Breast epithelium (tissue), 4 donors: ENCODE measurements around the gene KIAA0753. TPM values are rescaled to one million over a fixed set of nuclear protein-coding genes. Genes with fewer than 3 reads are reported as not detected.
A peak's percentile ranks its signal among the peaks of the same experiment; 100 is the strongest.

Source experiments
- DNase-seq, 2 donors: peaks; one replicate each; pipeline ENCODE4 v3.0.0-alpha.2; 2019; ENCODE audit warnings: low spot score in 2 of 2
- H3K27ac ChIP-seq, 2 donors: fragments of 200-600 bp; sonication (generic) in 1 of 2; one replicate each; pipeline ENCODE4 v1.5.1; 2016 to 2019; ENCODE audit warnings: mild to moderate bottlenecking in 1 of 2
- H3K27me3 ChIP-seq, 2 donors: fragments of 200-600 bp; sonication (generic) in 1 of 2; one replicate each; pipeline versions ENCODE4 v1.5.1 to v1.6.0; 2017 to 2019; ENCODE audit warnings: control low read depth in 1 of 2, mild to moderate bottlenecking in 1 of 2
- H3K36me3 ChIP-seq: fragments of 200-600 bp; one replicate; pipeline ENCODE4 v1.5.1; 2019
- H3K4me1 ChIP-seq, 2 donors: fragments of 200-600 bp; sonication (generic); one replicate each; pipeline ENCODE4 v1.5.1; 2016 to 2019; ENCODE audit warnings: control low read depth in 1 of 2
- H3K4me3 ChIP-seq, 3 donors: fragments of 200-600 bp; sonication (generic); 1 replicate in 2 of 3; 2 replicates in 1 of 3; pipeline ENCODE4 v1.5.1; 2016 to 2019; ENCODE audit warnings: mild to moderate bottlenecking in 3 of 3, moderate library complexity in 2 of 3
- H3K9me3 ChIP-seq, 2 donors: fragments of 200-600 bp; sonication (generic) in 1 of 2; one replicate each; pipeline ENCODE4 v1.5.1; 2016 to 2019; ENCODE audit warnings: control low read depth in 1 of 2
- POLR2A ChIP-seq: fragments of 450-650 bp; IDR thresholded peaks from one replicate; pipeline ENCODE4 v1.6.1; 2016; ENCODE audit warnings: antibody characterized with exemption, mild to moderate bottlenecking, moderate library complexity
- POLR2AphosphoS5 ChIP-seq, 3 donors: sonication (generic); formaldehyde crosslinking; IDR thresholded peaks; one replicate each; pipeline ENCODE4 v1.6.1; 2017; ENCODE audit warnings: antibody characterized with exemption in 3 of 3
- intact Hi-C: fragments of 100-400 bp; cut with DNase I; formaldehyde crosslinking; loops from one replicate; pipeline ENCODE4 v1.15.1; 2023; ENCODE audit warnings: low total_unique reads
- total RNA-seq, 3 donors: library from RNA; depleted of rRNA; stranded (reverse); fragments of >200 nt; gene quantifications; one replicate each; pipeline ENCODE4 v1.1.0, GENCODE V29; 2016
- TF ChIP-seq, protein P1 (sequence below), 3 donors: fragments of 450-650 bp; IDR thresholded peaks; one replicate each; pipeline ENCODE4 v1.5.1; 2016 to 2017; ENCODE audit warnings: antibody characterized with exemption in 3 of 3, mild to moderate bottlenecking in 3 of 3, moderate library complexity in 3 of 3

KIAA0753 gene
- total RNA-seq, 3 donors from 2014 or later: 10.1 to 26.5 (median 25.6) TPM

DNA sequence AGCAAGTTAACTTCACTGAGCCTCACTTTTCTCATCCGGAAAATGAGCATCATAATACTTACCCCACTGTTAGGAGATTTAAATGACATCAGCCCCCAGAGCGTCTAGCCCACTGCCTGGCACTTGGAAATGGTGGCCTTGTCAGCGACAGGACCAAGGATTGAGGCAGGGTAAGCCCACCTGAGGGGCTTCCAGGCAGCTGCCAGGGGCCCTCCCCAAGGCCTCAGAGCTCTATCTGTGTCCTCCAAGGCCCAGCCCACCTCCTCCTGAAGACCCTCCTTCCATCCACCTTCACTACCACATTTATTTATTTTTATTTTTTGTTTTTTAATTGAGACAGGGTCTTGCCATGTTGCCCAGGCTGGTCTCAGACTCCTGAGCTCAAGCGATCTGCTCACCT lies 97.9 kb downstream of the KIAA0753 start:
- TF ChIP-seq POLR2A (no peak), POLR2AphosphoS5 (IDR thresholded peaks at IDR 0.05) (no peak)
- TF ChIP-seq, protein P1, sequence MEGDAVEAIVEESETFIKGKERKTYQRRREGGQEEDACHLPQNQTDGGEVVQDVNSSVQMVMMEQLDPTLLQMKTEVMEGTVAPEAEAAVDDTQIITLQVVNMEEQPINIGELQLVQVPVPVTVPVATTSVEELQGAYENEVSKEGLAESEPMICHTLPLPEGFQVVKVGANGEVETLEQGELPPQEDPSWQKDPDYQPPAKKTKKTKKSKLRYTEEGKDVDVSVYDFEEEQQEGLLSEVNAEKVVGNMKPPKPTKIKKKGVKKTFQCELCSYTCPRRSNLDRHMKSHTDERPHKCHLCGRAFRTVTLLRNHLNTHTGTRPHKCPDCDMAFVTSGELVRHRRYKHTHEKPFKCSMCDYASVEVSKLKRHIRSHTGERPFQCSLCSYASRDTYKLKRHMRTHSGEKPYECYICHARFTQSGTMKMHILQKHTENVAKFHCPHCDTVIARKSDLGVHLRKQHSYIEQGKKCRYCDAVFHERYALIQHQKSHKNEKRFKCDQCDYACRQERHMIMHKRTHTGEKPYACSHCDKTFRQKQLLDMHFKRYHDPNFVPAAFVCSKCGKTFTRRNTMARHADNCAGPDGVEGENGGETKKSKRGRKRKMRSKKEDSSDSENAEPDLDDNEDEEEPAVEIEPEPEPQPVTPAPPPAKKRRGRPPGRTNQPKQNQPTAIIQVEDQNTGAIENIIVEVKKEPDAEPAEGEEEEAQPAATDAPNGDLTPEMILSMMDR (IDR thresholded peaks at IDR 0.05): no peak
- Histone ChIP-seq H3K27me3 (no peaks in the 10 kb centered on the region), H3K27ac (no peak overlapping the region), H3K4me3 (no peak overlapping the region), H3K9me3 (no peaks in the 10 kb centered on the region), H3K4me1 (no peaks in the 10 kb centered on the region), H3K36me3 (no peaks in the 10 kb centered on the region)
- DNase-seq: no peak
- intact Hi-C loops: no loop called here

DNA sequence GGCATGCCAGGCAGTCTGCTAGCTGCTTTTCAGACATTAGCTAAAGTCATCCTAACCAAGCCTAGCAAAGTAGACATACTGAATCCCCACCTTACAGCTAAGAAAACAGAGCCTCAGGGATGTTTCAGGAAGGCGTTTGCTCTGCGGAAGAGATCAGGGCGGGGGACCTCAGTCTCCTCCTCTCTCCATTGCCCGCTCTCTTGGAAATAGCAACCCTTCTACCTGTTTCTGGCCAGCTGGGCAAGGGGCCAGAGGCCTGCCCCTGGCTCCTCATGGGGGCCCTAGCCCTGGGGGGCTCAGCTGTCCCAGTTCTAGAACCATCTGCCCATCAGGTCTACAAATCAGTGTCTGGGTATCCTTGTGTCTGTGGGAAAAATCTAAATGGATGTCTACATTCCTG lies 98.6 kb downstream of the KIAA0753 start:
- Histone ChIP-seq H3K4me3 (no peak overlapping the region), H3K4me1 (no peaks in the 10 kb centered on the region), H3K27ac (no peak overlapping the region), H3K27me3 (no peaks in the 10 kb centered on the region), H3K36me3 (no peaks in the 10 kb centered on the region), H3K9me3 (no peaks in the 10 kb centered on the region)
- intact Hi-C loops: no loop called here
- no peak for TF ChIP-seq POLR2AphosphoS5 (IDR thresholded peaks at IDR 0.05)
- TF ChIP-seq, protein P1 (IDR thresholded peaks at IDR 0.05): no peak
- TF ChIP-seq POLR2A: no peak
- DNase-seq: no peak

DNA sequence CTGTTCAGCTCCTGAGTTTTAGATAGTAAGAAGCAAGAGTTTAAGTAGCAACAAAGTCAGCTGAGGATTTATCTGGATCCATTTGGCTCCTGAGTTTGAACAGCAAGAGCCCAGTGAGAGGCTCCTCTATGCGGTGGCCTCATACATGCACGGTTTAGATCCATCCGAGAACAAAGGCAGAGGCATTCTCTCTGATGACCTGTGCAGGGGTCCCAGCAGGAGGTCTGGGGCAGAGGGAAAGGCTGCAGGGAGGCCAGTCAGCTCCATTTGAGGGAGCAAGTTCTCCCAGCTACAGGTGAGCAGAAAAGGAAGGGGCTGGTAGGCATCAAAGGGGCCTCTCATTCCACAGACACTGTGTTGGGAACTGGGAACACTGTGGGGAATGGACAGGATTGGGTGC lies 100.6 kb downstream of the KIAA0753 start:
- no peak for DNase-seq
- no peaks in the 10 kb centered on the region for H3K36me3 ChIP-seq
- H3K27ac ChIP-seq: no peak overlapping the region
- intact Hi-C loops: no loop called here
- H3K4me3 ChIP-seq: no peak overlapping the region
- H3K4me1 ChIP-seq: no peaks in the 10 kb centered on the region
- H3K27me3 ChIP-seq: no peaks in the 10 kb centered on the region
- TF ChIP-seq, protein P1 (IDR thresholded peaks at IDR 0.05): no peak
- TF ChIP-seq POLR2A (no peak), POLR2AphosphoS5 (IDR thresholded peaks at IDR 0.05) (no peak)
- H3K9me3 ChIP-seq: no peaks in the 10 kb centered on the region

DNA sequence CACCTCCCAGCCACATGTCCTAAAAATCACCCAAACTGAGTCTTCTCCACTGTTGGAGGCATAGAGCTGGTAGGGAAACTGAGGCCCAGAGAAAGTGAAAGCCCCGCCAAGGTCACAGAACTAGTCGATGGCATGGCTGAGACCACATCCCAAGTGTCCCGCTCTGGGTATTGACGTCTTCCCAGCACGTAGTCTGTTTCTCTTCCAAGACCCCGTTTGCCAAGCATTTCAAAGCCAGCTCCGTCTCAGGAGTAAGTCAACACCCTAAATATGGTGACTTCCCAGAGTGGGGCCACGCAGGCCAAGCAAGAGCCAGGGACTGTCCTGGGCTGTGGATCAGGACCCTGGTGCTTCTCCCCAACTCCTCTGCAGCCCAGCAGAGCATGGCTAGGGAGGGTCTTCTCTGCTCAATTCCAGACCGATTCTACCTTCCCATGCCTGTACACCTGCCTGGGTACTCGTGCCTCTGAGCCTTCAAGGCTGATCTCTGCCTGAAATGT lies 103.9 kb downstream of the KIAA0753 start:
- Histone ChIP-seq H3K4me3 (no peak overlapping the region), H3K4me1 (no peaks in the 10 kb centered on the region), H3K27ac (no peak overlapping the region), H3K36me3 (no peaks in the 10 kb centered on the region), H3K9me3 (no peaks in the 10 kb centered on the region), H3K27me3 (no peaks in the 10 kb centered on the region)
- intact Hi-C loops: no loop called here
- TF ChIP-seq POLR2A (no peak), POLR2AphosphoS5 (IDR thresholded peaks at IDR 0.05) (no peak)
- TF ChIP-seq, protein P1 (IDR thresholded peaks at IDR 0.05): no peak
- DNase-seq: peak in 1 of 2 donors; percentile 6

DNA sequence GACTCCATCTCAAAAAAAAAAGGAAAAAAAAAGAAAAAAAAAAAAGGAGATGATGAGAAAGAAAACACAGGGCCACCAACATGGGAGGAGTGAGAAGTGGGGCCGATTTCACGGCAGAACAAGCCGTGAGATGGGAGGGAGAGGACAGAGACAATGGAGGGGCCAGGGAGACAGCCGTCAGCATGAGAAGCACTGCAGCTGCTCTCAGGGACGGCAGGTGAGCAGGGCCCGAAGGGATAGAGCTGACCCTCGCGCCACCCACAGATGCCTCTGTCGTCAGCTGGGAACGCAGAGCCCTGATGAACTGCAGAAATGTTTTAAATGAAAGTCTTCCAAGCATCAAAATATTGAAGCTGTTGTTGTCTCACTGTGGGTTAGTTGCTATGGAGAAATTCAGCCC lies 104.5 kb downstream of the KIAA0753 start:
- intact Hi-C loops: no loop called here
- DNase-seq: peak in 1 of 2 donors; percentile 9

More for the DNA sequence above, 104.5 kb downstream of the KIAA0753 start:
- TF ChIP-seq, protein P1 (IDR thresholded peaks at IDR 0.05): no peak
- no peak for TF ChIP-seq POLR2A
- TF ChIP-seq POLR2AphosphoS5 (IDR thresholded peaks at IDR 0.05): no peak
- Histone ChIP-seq H3K4me3 (no peak overlapping the region), H3K4me1 (no peaks in the 10 kb centered on the region), H3K36me3 (no peaks in the 10 kb centered on the region), H3K27ac (no peak overlapping the region), H3K27me3 (no peaks in the 10 kb centered on the region), H3K9me3 (no peaks in the 10 kb centered on the region)
